ENCODE data around the gene NBL1. TPM values are rescaled to one million over a fixed set of nuclear protein-coding genes. Genes with fewer than 3 reads are reported as not detected.

The NBL1 gene
- total RNA-seq, 1 donor from 2014 or later, result 2.4 TPM

DNA sequence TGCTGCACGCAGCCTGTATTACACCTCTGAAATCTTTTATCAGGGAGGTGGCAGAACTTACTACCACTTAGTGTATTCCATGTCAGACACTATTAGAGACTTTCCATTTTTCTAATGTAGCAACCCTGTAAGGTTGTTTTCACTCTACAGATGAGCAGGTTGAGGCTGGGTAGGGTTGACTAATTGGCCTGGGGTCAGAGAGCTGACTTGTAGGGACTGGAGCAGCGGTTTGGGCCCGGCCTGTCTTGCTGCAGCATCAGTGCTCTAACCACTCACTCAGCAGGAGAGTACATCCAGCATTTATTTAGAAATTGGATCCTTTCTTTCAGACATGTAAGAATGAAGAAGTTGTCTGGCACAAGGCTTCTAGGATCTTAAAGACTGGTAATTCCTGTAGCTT lies 25.7 kb upstream of the NBL1 start:
- DNase-seq (ENCODE audit: low spot score), result no peak
- Histone ChIP-seq H3K36me3 (no peaks in the 10 kb centered on the region), H3K9me3 (ENCODE audit: low read depth) (no peaks in the 10 kb centered on the region), H3K79me2 (ENCODE audit: low read depth) (peaks cover 20% of the 10 kb centered on the region), H3K27me3 (no peaks in the 10 kb centered on the region), H2AFZ (replicated peaks) (no peak overlapping the region), H4K20me1 (ENCODE audit: low read depth) (peaks cover 12% of the 10 kb centered on the region), H3K9ac (no peak overlapping the region), H3K27ac (no peak overlapping the region), H3K4me2 (no peak overlapping the region), H3K4me1 (peaks cover 10% of the 10 kb centered on the region), H3K4me3 (no peak overlapping the region), H3F3A (ENCODE audit: low read depth) (no peaks in the 10 kb centered on the region)
- peaks cover 22% of the 10 kb centered on the region for H3K4me1 Mint-ChIP-seq
- H3K27ac Mint-ChIP-seq, result no peak overlapping the region
- no peaks in the 10 kb centered on the region for H3K9me3 Mint-ChIP-seq
- no peaks in the 10 kb centered on the region for H3K27me3 Mint-ChIP-seq (ENCODE audit: insufficient read depth, low read depth)
- TF ChIP-seq EZH2phosphoT487 (IDR thresholded peaks at IDR 0.05) (no peak), EZH2 (IDR thresholded peaks at IDR 0.05) (no peak)
- TF ChIP-seq, protein P1, sequence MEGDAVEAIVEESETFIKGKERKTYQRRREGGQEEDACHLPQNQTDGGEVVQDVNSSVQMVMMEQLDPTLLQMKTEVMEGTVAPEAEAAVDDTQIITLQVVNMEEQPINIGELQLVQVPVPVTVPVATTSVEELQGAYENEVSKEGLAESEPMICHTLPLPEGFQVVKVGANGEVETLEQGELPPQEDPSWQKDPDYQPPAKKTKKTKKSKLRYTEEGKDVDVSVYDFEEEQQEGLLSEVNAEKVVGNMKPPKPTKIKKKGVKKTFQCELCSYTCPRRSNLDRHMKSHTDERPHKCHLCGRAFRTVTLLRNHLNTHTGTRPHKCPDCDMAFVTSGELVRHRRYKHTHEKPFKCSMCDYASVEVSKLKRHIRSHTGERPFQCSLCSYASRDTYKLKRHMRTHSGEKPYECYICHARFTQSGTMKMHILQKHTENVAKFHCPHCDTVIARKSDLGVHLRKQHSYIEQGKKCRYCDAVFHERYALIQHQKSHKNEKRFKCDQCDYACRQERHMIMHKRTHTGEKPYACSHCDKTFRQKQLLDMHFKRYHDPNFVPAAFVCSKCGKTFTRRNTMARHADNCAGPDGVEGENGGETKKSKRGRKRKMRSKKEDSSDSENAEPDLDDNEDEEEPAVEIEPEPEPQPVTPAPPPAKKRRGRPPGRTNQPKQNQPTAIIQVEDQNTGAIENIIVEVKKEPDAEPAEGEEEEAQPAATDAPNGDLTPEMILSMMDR (IDR thresholded peaks at IDR 0.05), result no peak
- H3K4me3 Mint-ChIP-seq, result no peak overlapping the region
- peaks cover 8% of the 10 kb centered on the region for H3K36me3 Mint-ChIP-seq

DNA sequence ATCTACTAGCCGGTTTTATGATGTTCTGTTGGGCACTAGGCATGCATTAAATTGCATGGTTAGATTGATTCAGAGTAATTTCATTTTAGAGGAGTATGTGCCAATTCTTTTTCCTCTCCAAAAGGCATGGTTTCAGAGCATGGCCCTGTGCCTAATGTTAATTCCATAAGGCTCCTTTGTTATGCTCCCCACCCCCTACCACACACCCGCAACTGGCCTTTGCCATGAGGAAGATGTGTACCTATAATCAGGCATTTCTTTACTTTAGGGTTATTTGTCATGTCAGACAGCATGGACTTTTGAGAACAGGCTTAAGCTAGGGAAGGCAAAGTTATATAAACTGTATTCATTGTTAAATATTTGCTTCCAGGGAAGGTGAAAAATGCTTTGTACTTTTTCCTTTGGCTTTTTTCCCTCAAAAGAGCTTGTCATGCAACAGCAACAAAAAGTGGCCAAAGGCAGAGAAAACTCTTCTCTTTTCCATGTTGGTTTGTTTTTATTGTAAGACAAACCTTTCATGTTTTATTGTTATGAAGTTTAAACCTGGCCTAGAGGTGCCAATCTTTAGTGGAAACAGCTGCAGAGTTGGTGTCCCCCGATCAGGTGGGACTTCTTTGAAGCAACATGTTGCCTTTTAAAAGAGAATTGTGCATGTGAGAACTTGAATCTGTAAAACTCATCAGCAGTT lies 24.3 kb upstream of the NBL1 start:
- TF ChIP-seq EZH2 (IDR thresholded peaks at IDR 0.05), result no peak
- TF ChIP-seq, protein P1 (IDR thresholded peaks at IDR 0.05), result no peak
- no peak for TF ChIP-seq EZH2phosphoT487 (IDR thresholded peaks at IDR 0.05)
- no peak for DNase-seq (ENCODE audit: low spot score)
- Mint-ChIP-seq H3K4me1 (peaks cover 18% of the 10 kb centered on the region), H3K27me3 (ENCODE audit: insufficient read depth, low read depth) (no peaks in the 10 kb centered on the region), H3K4me3 (no peak overlapping the region), H3K27ac (no peak overlapping the region), H3K36me3 (peaks cover 12% of the 10 kb centered on the region), H3K9me3 (no peaks in the 10 kb centered on the region)
- H3K4me1 ChIP-seq, result peaks cover 10% of the 10 kb centered on the region
- no peaks in the 10 kb centered on the region for H3K27me3 ChIP-seq
- no peaks in the 10 kb centered on the region for H3K36me3 ChIP-seq
- no peak overlapping the region for H2AFZ ChIP-seq (replicated peaks)
- H3K4me2 ChIP-seq, result no peak overlapping the region
- peaks cover 12% of the 10 kb centered on the region for H4K20me1 ChIP-seq (ENCODE audit: low read depth)
- H3K4me3 ChIP-seq, result no peak overlapping the region
- H3K27ac ChIP-seq, result no peak overlapping the region
- H3K9ac ChIP-seq, result no peak overlapping the region
- no peaks in the 10 kb centered on the region for H3K9me3 ChIP-seq (ENCODE audit: low read depth)
- H3F3A ChIP-seq (ENCODE audit: low read depth), result no peaks in the 10 kb centered on the region
- H3K79me2 ChIP-seq (ENCODE audit: low read depth), result peaks cover 20% of the 10 kb centered on the region

DNA sequence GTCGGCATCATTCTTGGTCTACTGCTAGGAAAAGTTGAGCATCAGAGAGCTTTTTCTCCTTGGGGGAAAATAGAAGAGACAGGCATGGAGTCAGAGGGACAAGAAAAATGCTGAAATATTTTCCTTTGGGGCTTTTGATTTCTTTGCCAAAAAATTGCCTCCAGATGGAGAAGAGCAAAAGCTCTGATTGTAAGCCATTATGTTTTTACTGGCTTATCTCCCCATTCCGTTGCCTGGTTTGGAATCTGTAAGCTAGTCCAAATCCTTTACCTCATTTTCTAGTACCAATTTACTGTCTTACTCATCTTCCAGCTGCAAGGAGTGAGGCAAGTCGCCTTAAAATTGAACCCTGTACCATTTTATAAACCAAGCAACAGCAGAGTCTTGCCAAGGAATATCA lies 23.3 kb upstream of the NBL1 start:
- H3K4me3 ChIP-seq, result no peak overlapping the region
- H3K36me3 ChIP-seq, result no peaks in the 10 kb centered on the region
- H3K27me3 ChIP-seq, result no peaks in the 10 kb centered on the region
- no peaks in the 10 kb centered on the region for H3K9me3 ChIP-seq (ENCODE audit: low read depth)
- no peak overlapping the region for H3K27ac Mint-ChIP-seq
- H2AFZ ChIP-seq (replicated peaks), result no peak overlapping the region
- no peaks in the 10 kb centered on the region for H3F3A ChIP-seq (ENCODE audit: low read depth)
- no peak overlapping the region for H3K4me2 ChIP-seq
- peaks cover 20% of the 10 kb centered on the region for H3K79me2 ChIP-seq (ENCODE audit: low read depth)
- DNase-seq (ENCODE audit: low spot score), result no peak
- peaks cover 10% of the 10 kb centered on the region for H3K36me3 Mint-ChIP-seq
- peaks cover 10% of the 10 kb centered on the region for H3K4me1 Mint-ChIP-seq
- H4K20me1 ChIP-seq (ENCODE audit: low read depth), result peaks cover 12% of the 10 kb centered on the region
- TF ChIP-seq, protein P1 (IDR thresholded peaks at IDR 0.05), result no peak
- no peak for TF ChIP-seq EZH2phosphoT487 (IDR thresholded peaks at IDR 0.05)
- no peak for TF ChIP-seq EZH2 (IDR thresholded peaks at IDR 0.05)
- H3K27ac ChIP-seq, result no peak overlapping the region
- H3K9me3 Mint-ChIP-seq, result no peaks in the 10 kb centered on the region
- H3K4me3 Mint-ChIP-seq, result no peak overlapping the region
- H3K4me1 ChIP-seq, result peaks cover 10% of the 10 kb centered on the region
- no peak overlapping the region for H3K9ac ChIP-seq
- H3K27me3 Mint-ChIP-seq (ENCODE audit: insufficient read depth, low read depth), result no peaks in the 10 kb centered on the region
